ENCODE measurements around the gene ITPKC. TPM values are rescaled to one million over a fixed set of nuclear protein-coding genes. Genes with fewer than 3 reads are reported as not detected.

The ITPKC gene
- total RNA-seq, 2 experiments from 2014 or later = 4.8 to 5.2 TPM

DNA sequence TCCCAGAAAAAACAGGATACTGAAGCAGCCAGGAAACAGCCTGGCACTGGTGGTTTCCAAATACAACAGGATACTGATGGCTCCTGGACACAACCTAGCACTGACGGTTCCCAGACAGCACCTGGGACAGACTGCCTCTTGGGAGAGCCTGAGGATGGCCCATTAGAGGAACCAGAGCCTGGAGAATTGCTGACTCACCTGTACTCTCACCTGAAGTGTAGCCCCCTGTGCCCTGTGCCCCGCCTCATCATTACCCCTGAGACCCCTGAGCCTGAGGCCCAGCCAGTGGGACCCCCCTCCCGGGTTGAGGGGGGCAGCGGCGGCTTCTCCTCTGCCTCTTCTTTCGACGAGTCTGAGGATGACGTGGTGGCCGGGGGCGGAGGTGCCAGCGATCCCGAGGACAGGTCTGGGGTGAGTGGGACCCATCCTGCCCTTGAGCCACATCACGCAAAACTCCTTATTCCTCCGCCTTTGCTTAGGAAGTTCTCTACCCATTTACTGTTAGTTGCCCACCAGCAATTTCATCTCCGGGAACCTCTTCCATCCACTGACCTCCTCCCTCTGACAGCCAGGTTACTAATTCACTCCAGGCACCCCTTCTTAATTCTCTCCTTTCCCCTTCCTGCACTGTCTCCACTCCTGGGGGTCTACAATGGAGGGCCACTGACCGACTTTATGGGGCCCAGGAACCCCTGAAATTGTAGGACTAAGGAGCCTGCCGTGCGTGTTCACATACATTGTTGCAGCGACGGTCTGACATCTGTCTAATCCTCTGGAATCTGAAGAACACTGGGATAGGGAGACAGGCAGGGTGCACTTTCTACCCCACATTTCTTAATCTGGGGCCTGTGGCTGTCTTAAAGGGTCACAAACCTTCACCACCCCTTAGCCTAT, 1.2 kb downstream of the ITPKC start:
- ATAC-seq = no peak
- DNase-seq = peak; percentile 14
- Mint-ChIP-seq H3K9me3 (no peaks in the 10 kb centered on the region), H3K36me3 (ENCODE audit: low read depth) (peaks cover 11% of the 10 kb centered on the region), H3K4me3 (peak overlapping the region; percentile 82), H3K27me3 (no peaks in the 10 kb centered on the region), H3K4me1 (ENCODE audit: low read depth) (peaks cover 54% of the 10 kb centered on the region), H3K27ac (peak overlapping the region; percentile 82)
- intact Hi-C loops (cut with micrococcal nuclease) = loop anchor here (5.0 kb wide), 2 partner anchors 34 to 56 kb away; partner anchors contain the start of genes ACTMAP and SNRPA
- ChIA-PET POLR2A (interaction anchor here (1.3 to 1.5 kb wide), 4 partner anchors 14 to 60 kb away, joined by 4 to 14 read pairs (median 6); partner anchors contain the start of genes ACTMAP, RAB4B and SNRPA), CTCF (interaction anchor here (1.0 to 1.5 kb wide), 2 partner anchors 14 to 84 kb away, joined by 3 to 5 read pairs; no protein-coding TSS in a partner anchor)
- TF ChIP-seq, protein P1, sequence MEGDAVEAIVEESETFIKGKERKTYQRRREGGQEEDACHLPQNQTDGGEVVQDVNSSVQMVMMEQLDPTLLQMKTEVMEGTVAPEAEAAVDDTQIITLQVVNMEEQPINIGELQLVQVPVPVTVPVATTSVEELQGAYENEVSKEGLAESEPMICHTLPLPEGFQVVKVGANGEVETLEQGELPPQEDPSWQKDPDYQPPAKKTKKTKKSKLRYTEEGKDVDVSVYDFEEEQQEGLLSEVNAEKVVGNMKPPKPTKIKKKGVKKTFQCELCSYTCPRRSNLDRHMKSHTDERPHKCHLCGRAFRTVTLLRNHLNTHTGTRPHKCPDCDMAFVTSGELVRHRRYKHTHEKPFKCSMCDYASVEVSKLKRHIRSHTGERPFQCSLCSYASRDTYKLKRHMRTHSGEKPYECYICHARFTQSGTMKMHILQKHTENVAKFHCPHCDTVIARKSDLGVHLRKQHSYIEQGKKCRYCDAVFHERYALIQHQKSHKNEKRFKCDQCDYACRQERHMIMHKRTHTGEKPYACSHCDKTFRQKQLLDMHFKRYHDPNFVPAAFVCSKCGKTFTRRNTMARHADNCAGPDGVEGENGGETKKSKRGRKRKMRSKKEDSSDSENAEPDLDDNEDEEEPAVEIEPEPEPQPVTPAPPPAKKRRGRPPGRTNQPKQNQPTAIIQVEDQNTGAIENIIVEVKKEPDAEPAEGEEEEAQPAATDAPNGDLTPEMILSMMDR (IDR thresholded peaks at IDR 0.05) = no peak

GRCh38 chr19:40718774-40719391, 2.0 kb downstream of the ITPKC start:
- TF ChIP-seq, protein P1 (IDR thresholded peaks at IDR 0.05) = no peak
- ATAC-seq (no peak), DNase-seq (peak; percentile 35)
- Mint-ChIP-seq H3K4me1 (ENCODE audit: low read depth) (peaks cover 56% of the 10 kb centered on the region), H3K27ac (peak overlapping the region; percentile 82), H3K27me3 (no peaks in the 10 kb centered on the region), H3K36me3 (ENCODE audit: low read depth) (peaks cover 15% of the 10 kb centered on the region), H3K4me3 (peak overlapping the region; percentile 82), H3K9me3 (no peaks in the 10 kb centered on the region)
- ChIA-PET POLR2A (no interaction called here), CTCF (interaction anchor here (1.0 kb wide), 1 partner anchor 88 kb away, joined by 3 read pairs; no protein-coding TSS in a partner anchor)
- intact Hi-C loops (cut with micrococcal nuclease) = loop anchor here (5.0 kb wide), 2 partner anchors 33 to 57 kb away; partner anchors contain the start of genes ACTMAP and SNRPA

DNA sequence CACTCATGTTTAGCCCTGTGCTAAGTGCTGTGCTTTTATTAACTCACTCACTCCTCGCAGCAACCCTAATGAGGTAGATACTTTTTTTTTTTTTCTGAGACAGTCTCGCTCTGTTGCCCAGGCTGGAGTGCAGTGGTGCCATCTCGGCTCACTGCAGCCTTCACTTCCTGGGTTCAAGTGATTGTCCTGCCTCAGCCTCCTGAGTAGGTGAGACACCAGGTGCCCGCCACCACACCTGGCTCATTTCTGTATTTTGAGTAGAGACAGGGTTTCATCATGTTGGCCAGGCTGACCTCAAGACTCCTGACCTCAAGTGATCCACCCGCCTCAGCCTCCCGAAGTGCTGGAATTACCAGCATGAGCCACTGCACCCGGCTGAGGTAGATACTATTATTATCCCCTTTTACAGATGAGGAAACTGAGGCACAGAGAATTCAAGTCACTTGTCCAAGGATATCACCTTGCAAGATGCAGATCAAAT, 2.5 kb downstream of the ITPKC start:
- DNase-seq (no peak), ATAC-seq (no peak)
- Mint-ChIP-seq H3K9me3 (no peaks in the 10 kb centered on the region), H3K27me3 (no peaks in the 10 kb centered on the region), H3K4me3 (peak overlapping the region; percentile 82), H3K36me3 (ENCODE audit: low read depth) (peaks cover 18% of the 10 kb centered on the region), H3K27ac (no peak overlapping the region), H3K4me1 (ENCODE audit: low read depth) (peaks cover 53% of the 10 kb centered on the region)
- TF ChIP-seq, protein P1 (IDR thresholded peaks at IDR 0.05) = no peak
- intact Hi-C loops (cut with micrococcal nuclease) = loop anchor here (5.0 kb wide), 2 partner anchors 33 to 57 kb away; partner anchors contain the start of genes ACTMAP and SNRPA
- ChIA-PET CTCF (interaction anchor here (1.0 kb wide), 1 partner anchor 87 kb away, joined by 3 read pairs; no protein-coding TSS in a partner anchor), POLR2A (no interaction called here)

DNA sequence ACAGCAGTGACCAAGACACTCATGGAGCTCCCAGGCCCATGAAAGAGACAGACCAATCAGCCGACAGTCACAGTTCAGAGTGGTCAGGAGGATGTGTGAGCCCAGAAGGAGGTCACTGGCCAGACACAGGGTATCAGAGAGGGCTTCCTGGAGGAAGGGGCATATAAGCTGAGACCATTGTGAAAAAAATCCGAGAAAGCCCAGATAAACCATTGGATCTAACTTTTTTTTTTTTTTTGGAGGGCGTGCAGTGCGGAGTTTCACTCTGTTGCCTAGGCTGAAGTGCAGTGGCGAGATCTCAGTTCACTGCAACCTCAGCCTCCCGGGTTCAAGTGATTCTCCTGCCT, 4.2 kb downstream of the ITPKC start:
- CTCF ChIA-PET = interaction anchor here (0.8 to 2.4 kb wide), 3 partner anchors 58 to 86 kb away, joined by 3 to 8 read pairs (median 3); no protein-coding TSS in a partner anchor
- DNase-seq (no peak), ATAC-seq (no peak)
- no peaks in the 10 kb centered on the region for H3K27me3 Mint-ChIP-seq
- no peak overlapping the region for H3K27ac Mint-ChIP-seq
- intact Hi-C loops (cut with micrococcal nuclease) = no loop called here
- H3K9me3 Mint-ChIP-seq = no peaks in the 10 kb centered on the region
- H3K4me3 Mint-ChIP-seq = no peak overlapping the region
- TF ChIP-seq, protein P1 (IDR thresholded peaks at IDR 0.05) = no peak
- H3K4me1 Mint-ChIP-seq (ENCODE audit: low read depth) = peaks cover 40% of the 10 kb centered on the region
- H3K36me3 Mint-ChIP-seq (ENCODE audit: low read depth) = peaks cover 27% of the 10 kb centered on the region
- POLR2A ChIA-PET = interaction anchor here (0.6 kb wide), 1 partner anchor 46 kb away, joined by 3 read pairs; no protein-coding TSS in a partner anchor
